Chondrocyte (in vitro differentiated cells): Measurements from ENCODE around the gene ACVR2B. TPM values are rescaled to one million over a fixed set of nuclear protein-coding genes. Genes with fewer than 3 reads are reported as not detected.
A peak's percentile ranks its signal among the peaks of the same experiment; 100 is the strongest.

Experiments
- DNase-seq: peaks from one replicate; pipeline ENCODE4 v3.0.0; 2021; ENCODE audit warnings: mixed read lengths, low spot score
- H3K27ac Mint-ChIP-seq: one replicate; pipeline ENCODE4 v1.8.0; 2021; ENCODE audit warnings: mild to moderate bottlenecking, moderate library complexity, mixed read lengths; ENCODE audit not compliant: unreplicated experiment
- H3K27me3 Mint-ChIP-seq: 2 replicates; pipeline ENCODE4 v1.8.0; 2021; ENCODE audit warnings: low read depth, mixed read lengths
- H3K36me3 Mint-ChIP-seq: 2 replicates; pipeline ENCODE4 v1.8.0; 2021; ENCODE audit warnings: low read depth, mixed read lengths
- H3K4me1 Mint-ChIP-seq: 2 replicates; pipeline ENCODE4 v1.8.0; 2021; ENCODE audit warnings: low read depth, mild to moderate bottlenecking, mixed read lengths
- H3K4me3 Mint-ChIP-seq: one replicate; pipeline ENCODE4 v1.8.0; 2021; ENCODE audit warnings: mild to moderate bottlenecking, moderate library complexity, mixed read lengths; ENCODE audit not compliant: unreplicated experiment
- H3K9me3 Mint-ChIP-seq: 2 replicates; pipeline ENCODE4 v1.8.0; 2021; ENCODE audit warnings: low read depth, mixed read lengths
- CTCF ChIP-seq: fragments of 200-600 bp; sonication (generic); IDR thresholded peaks from 2 replicates; pipeline ENCODE4 v1.5.0; 2021; ENCODE audit warnings: antibody characterized with exemption, mild to moderate bottlenecking, moderate library complexity
- total RNA-seq: library from RNA; stranded (reverse); gene quantifications from 3 replicates; pipeline ENCODE4 v1.2.1, GENCODE V29; 2021

Gene ACVR2B
- total RNA-seq, 1 donor from 2014 or later = 4.3 TPM

GRCh38 chr3:38469852-38470251, 16.2 kb downstream of the ACVR2B start:
- no peak overlapping the region for H3K4me3 Mint-ChIP-seq
- H3K36me3 Mint-ChIP-seq = peaks cover 7% of the 10 kb centered on the region

GRCh38 chr3:38471260-38471857, 17.7 kb downstream of the ACVR2B start:
- DNase-seq = no peak
- Mint-ChIP-seq H3K4me3 (no peak overlapping the region), H3K27me3 (no peaks in the 10 kb centered on the region), H3K4me1 (peaks cover 15% of the 10 kb centered on the region), H3K36me3 (peaks cover 2% of the 10 kb centered on the region), H3K9me3 (peaks cover 23% of the 10 kb centered on the region), H3K27ac (no peak overlapping the region)
- no peak for TF ChIP-seq CTCF

More at GRCh38 chr3:38469852-38470251, 16.2 kb downstream of the ACVR2B start:
- no peak for TF ChIP-seq CTCF
- Mint-ChIP-seq H3K27me3 (no peaks in the 10 kb centered on the region), H3K9me3 (peaks cover 32% of the 10 kb centered on the region), H3K4me1 (peaks cover 18% of the 10 kb centered on the region), H3K27ac (no peak overlapping the region)
- no peak for DNase-seq

- H3K4me1 Mint-ChIP-seq = peaks cover 10% of the 10 kb centered on the region
- no peak for TF ChIP-seq CTCF
- no peak overlapping the region for H3K4me3 Mint-ChIP-seq
- H3K9me3 Mint-ChIP-seq = peaks cover 19% of the 10 kb centered on the region
- H3K36me3 Mint-ChIP-seq = peaks cover 2% of the 10 kb centered on the region
- no peak overlapping the region for H3K27ac Mint-ChIP-seq
- no peak for DNase-seq
- no peaks in the 10 kb centered on the region for H3K27me3 Mint-ChIP-seq
These were observed 18.7 kb downstream of the ACVR2B start for GRCh38 chr3:38472342-38472741.

- H3K27me3 Mint-ChIP-seq = no peaks in the 10 kb centered on the region
- H3K4me3 Mint-ChIP-seq = no peak overlapping the region
- H3K27ac Mint-ChIP-seq = no peak overlapping the region
- no peak for DNase-seq
- peaks cover 19% of the 10 kb centered on the region for H3K9me3 Mint-ChIP-seq
- H3K4me1 Mint-ChIP-seq = peaks cover 10% of the 10 kb centered on the region
- peaks cover 2% of the 10 kb centered on the region for H3K36me3 Mint-ChIP-seq
- no peak for TF ChIP-seq CTCF
These were observed 19.5 kb downstream of the ACVR2B start for GRCh38 chr3:38473229-38473628.

GRCh38 chr3:38474928-38475605, 21.4 kb downstream of the ACVR2B start:
- peak; percentile 81 for DNase-seq
- peaks cover 8% of the 10 kb centered on the region for H3K9me3 Mint-ChIP-seq
- no peak overlapping the region for H3K27ac Mint-ChIP-seq
- peaks cover 10% of the 10 kb centered on the region for H3K4me1 Mint-ChIP-seq
- no peaks in the 10 kb centered on the region for H3K36me3 Mint-ChIP-seq
- H3K27me3 Mint-ChIP-seq = no peaks in the 10 kb centered on the region
- no peak for TF ChIP-seq CTCF
- no peak overlapping the region for H3K4me3 Mint-ChIP-seq
